Activated T-cell treated with anti-CD3 and anti-CD28 coated beads, Interleukin-2, amount 50 U/mL, for 72 hours (primary cell): ENCODE data around the gene MT1HL1. TPM values are rescaled to one million over a fixed set of nuclear protein-coding genes. Genes with fewer than 3 reads are reported as not detected.

Experiments
- ATAC-seq, 2 donors: fragments of 150-1000 bp; cut with Tn5 transposase; replicated peaks in 1 of 2; 2 replicates each; pipeline ENCODE4 v1.10.0; 2021; ENCODE audit warnings: moderate library complexity in 2 of 2, mild to moderate bottlenecking in 1 of 2
- DNase-seq, 2 donors: peaks; one replicate each; pipeline ENCODE4 v3.0.0; 2021 to 2022; ENCODE audit warnings: mixed read lengths in 1 of 2
- H3K27ac Mint-ChIP-seq: one replicate; pipeline ENCODE4 v1.8.0; 2022; ENCODE audit warnings: mild to moderate bottlenecking, moderate library complexity, mixed read lengths
- H3K27me3 Mint-ChIP-seq: one replicate; pipeline ENCODE4 v1.8.0; 2022; ENCODE audit warnings: low read depth, mixed read lengths
- H3K36me3 Mint-ChIP-seq, 2 donors: one replicate each; pipeline ENCODE4 v1.8.0; 2022; ENCODE audit warnings: mixed read lengths in 2 of 2, mild to moderate bottlenecking in 1 of 2; ENCODE audit not compliant: insufficient read depth in 2 of 2
- H3K4me1 Mint-ChIP-seq: one replicate; pipeline ENCODE4 v1.8.0; 2022; ENCODE audit warnings: low read depth, mixed read lengths
- H3K4me3 Mint-ChIP-seq, 2 donors: one replicate each; pipeline ENCODE4 v1.8.0; 2022; ENCODE audit warnings: mild to moderate bottlenecking in 2 of 2, mixed read lengths in 2 of 2, moderate library complexity in 2 of 2
- H3K9me3 Mint-ChIP-seq, 2 donors: one replicate each; pipeline ENCODE4 v1.8.0; 2022; ENCODE audit warnings: mixed read lengths in 2 of 2
- total RNA-seq, 2 donors: library from RNA; stranded (reverse); gene quantifications; one replicate each; pipeline ENCODE4 v1.2.3, GENCODE V29; 2022

The MT1HL1 gene
- total RNA-seq, 2 donors from 2014 or later = not detected

- ATAC-seq (no peak), DNase-seq (no peak)
- Mint-ChIP-seq H3K4me3 (no peak overlapping the region), H3K9me3 (no peaks in the 10 kb centered on the region), H3K27me3 (peaks cover 13% of the 10 kb centered on the region), H3K36me3 (no peaks in the 10 kb centered on the region), H3K4me1 (no peaks in the 10 kb centered on the region), H3K27ac (no peak overlapping the region)
Observed at GRCh38 chr1:237033804-237034203, 29.6 kb upstream of the MT1HL1 start.

GRCh38 chr1:237033061-237033460 lies 28.8 kb upstream of the MT1HL1 start:
- no peak overlapping the region for H3K4me3 Mint-ChIP-seq
- no peaks in the 10 kb centered on the region for H3K4me1 Mint-ChIP-seq
- DNase-seq = no peak
- no peaks in the 10 kb centered on the region for H3K9me3 Mint-ChIP-seq
- no peak for ATAC-seq
- H3K27ac Mint-ChIP-seq = no peak overlapping the region
- peaks cover 13% of the 10 kb centered on the region for H3K27me3 Mint-ChIP-seq
- H3K36me3 Mint-ChIP-seq = no peaks in the 10 kb centered on the region

GRCh38 chr1:237032029-237032428 lies 27.8 kb upstream of the MT1HL1 start:
- DNase-seq (no peak), ATAC-seq (no peak)
- Mint-ChIP-seq H3K27me3 (peaks cover 13% of the 10 kb centered on the region), H3K4me3 (no peak overlapping the region), H3K9me3 (no peaks in the 10 kb centered on the region), H3K36me3 (no peaks in the 10 kb centered on the region), H3K27ac (no peak overlapping the region), H3K4me1 (no peaks in the 10 kb centered on the region)

DNA sequence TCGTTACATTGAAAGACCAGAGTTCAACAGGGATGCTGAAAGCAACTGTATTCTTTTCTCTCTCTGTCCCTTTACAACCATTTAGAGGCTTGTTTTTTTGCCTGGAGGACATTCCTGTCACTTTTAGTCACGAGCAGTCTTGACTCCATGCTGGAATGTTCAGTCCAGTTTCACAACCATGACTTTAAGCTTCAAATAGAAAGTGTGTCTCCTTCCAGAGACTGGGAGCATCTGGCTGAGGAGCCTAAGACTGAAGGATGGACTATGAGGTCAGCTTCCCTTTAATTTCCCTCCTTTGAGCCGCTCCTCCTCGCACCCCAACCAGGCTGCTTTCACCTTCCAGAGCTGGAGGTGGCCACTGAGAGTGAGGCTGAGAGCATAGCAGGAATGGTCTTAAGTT lies 27.2 kb upstream of the MT1HL1 start:
- H3K36me3 Mint-ChIP-seq = no peaks in the 10 kb centered on the region
- no peak overlapping the region for H3K4me3 Mint-ChIP-seq
- H3K4me1 Mint-ChIP-seq = no peaks in the 10 kb centered on the region
- no peak overlapping the region for H3K27ac Mint-ChIP-seq
- DNase-seq = no peak
- H3K27me3 Mint-ChIP-seq = peaks cover 13% of the 10 kb centered on the region
- no peaks in the 10 kb centered on the region for H3K9me3 Mint-ChIP-seq
- no peak for ATAC-seq

GRCh38 chr1:237029850-237030535 lies 25.8 kb upstream of the MT1HL1 start:
- DNase-seq (no peak), ATAC-seq (no peak)
- Mint-ChIP-seq H3K4me1 (no peaks in the 10 kb centered on the region), H3K27me3 (peaks cover 13% of the 10 kb centered on the region), H3K9me3 (peaks cover 3% of the 10 kb centered on the region in 2 donors), H3K4me3 (no peak overlapping the region), H3K27ac (no peak overlapping the region), H3K36me3 (peaks cover 3 to 5% of the 10 kb centered on the region in 2 donors)

DNA sequence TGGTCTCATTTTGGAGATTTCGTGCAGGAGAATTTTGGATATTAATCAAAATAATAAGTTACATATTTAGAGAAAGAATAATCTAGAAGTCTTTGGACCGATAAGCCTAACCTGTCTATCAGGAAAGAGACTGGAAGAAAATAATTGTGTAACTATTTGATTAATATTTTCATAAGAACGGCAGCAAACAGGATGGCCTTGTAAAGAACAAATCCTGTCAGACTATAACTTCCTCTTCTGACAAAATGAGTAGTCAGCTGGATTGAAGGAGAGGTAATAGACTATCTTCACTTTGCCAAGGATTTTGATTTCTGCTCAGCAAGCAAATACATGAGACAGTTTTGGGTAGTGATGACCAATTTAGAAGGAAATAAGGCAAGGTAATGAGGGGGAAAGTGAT lies 25.0 kb upstream of the MT1HL1 start:
- peaks cover 3 to 5% of the 10 kb centered on the region in 2 donors for H3K36me3 Mint-ChIP-seq
- peaks cover 13% of the 10 kb centered on the region for H3K27me3 Mint-ChIP-seq
- peaks cover 3% of the 10 kb centered on the region in 2 donors for H3K9me3 Mint-ChIP-seq
- H3K27ac Mint-ChIP-seq = no peak overlapping the region
- DNase-seq (no peak), ATAC-seq (no peak)
- no peak overlapping the region for H3K4me3 Mint-ChIP-seq
- no peaks in the 10 kb centered on the region for H3K4me1 Mint-ChIP-seq

DNA sequence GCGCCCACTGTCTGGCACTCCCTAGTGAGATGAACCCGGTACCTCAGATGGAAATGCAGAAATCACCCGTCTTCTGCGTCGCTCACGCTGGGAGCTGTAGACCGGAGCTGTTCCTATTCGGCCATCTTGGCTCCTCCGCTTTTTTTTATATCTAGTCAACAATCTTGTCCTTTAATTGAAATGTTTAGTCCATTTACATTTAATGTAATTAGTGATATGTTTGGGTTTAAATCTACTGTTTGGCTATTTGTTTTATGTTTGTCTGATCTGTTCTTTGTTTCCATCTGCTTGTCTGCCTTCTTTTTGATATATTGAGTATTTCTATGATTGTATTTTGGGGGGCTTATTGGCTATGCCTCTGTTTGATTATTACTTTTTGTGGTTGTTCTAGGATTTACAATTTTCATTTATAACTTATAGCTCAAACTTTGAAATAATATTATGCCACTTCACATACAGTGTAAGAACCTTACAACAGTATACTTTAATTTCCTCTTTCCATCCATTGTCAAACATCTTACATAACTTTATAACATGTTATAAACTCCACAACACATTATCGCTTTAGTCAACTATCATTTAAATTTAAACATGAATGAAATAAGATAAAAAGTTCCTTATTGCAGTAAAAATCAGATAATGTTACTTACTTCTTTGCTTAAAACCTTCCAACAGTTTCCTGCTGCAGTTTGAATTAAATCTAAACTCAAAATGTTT lies 21.3 kb upstream of the MT1HL1 start:
- DNase-seq (no peak), ATAC-seq (no peak)
- Mint-ChIP-seq H3K4me3 (no peak overlapping the region), H3K4me1 (no peaks in the 10 kb centered on the region), H3K27me3 (peaks cover 13% of the 10 kb centered on the region), H3K27ac (no peak overlapping the region), H3K9me3 (peaks cover 3% of the 10 kb centered on the region in 2 donors), H3K36me3 (peaks cover 3 to 5% of the 10 kb centered on the region in 2 donors)

GRCh38 chr1:237018896-237019295 lies 14.7 kb upstream of the MT1HL1 start:
- ATAC-seq (no peak), DNase-seq (no peak)
- Mint-ChIP-seq H3K9me3 (no peaks in the 10 kb centered on the region), H3K27ac (no peak overlapping the region), H3K27me3 (peaks cover 7% of the 10 kb centered on the region), H3K4me1 (no peaks in the 10 kb centered on the region), H3K4me3 (no peak overlapping the region), H3K36me3 (no peaks in the 10 kb centered on the region)

- H3K4me1 Mint-ChIP-seq = no peaks in the 10 kb centered on the region
- H3K27ac Mint-ChIP-seq = no peak overlapping the region
- no peak for ATAC-seq
- no peak overlapping the region for H3K4me3 Mint-ChIP-seq
- H3K9me3 Mint-ChIP-seq = no peaks in the 10 kb centered on the region
- DNase-seq = no peak
- peaks cover 7% of the 10 kb centered on the region for H3K27me3 Mint-ChIP-seq
- H3K36me3 Mint-ChIP-seq = no peaks in the 10 kb centered on the region
Observed at GRCh38 chr1:237016626-237017025, 12.4 kb upstream of the MT1HL1 start.

GRCh38 chr1:237013608-237014007 lies 9.4 kb upstream of the MT1HL1 start:
- no peak for DNase-seq
- no peaks in the 10 kb centered on the region for H3K4me1 Mint-ChIP-seq
- no peaks in the 10 kb centered on the region for H3K36me3 Mint-ChIP-seq
- H3K4me3 Mint-ChIP-seq = no peak overlapping the region
- H3K27ac Mint-ChIP-seq = no peak overlapping the region
- H3K9me3 Mint-ChIP-seq = no peaks in the 10 kb centered on the region
- no peak for ATAC-seq
- H3K27me3 Mint-ChIP-seq = peaks cover 11% of the 10 kb centered on the region

GRCh38 chr1:237012788-237013383 lies 8.6 kb upstream of the MT1HL1 start:
- Mint-ChIP-seq H3K27me3 (peaks cover 6% of the 10 kb centered on the region), H3K9me3 (no peaks in the 10 kb centered on the region), H3K27ac (no peak overlapping the region), H3K36me3 (no peaks in the 10 kb centered on the region), H3K4me1 (no peaks in the 10 kb centered on the region), H3K4me3 (no peak overlapping the region)
- ATAC-seq (no peak), DNase-seq (no peak)

GRCh38 chr1:237012361-237012760 lies 8.1 kb upstream of the MT1HL1 start:
- ATAC-seq (no peak), DNase-seq (no peak)
- H3K9me3 Mint-ChIP-seq = no peaks in the 10 kb centered on the region
- peaks cover 6% of the 10 kb centered on the region for H3K27me3 Mint-ChIP-seq
- H3K4me3 Mint-ChIP-seq = no peak overlapping the region
- no peak overlapping the region for H3K27ac Mint-ChIP-seq
- H3K36me3 Mint-ChIP-seq = no peaks in the 10 kb centered on the region
- H3K4me1 Mint-ChIP-seq = no peaks in the 10 kb centered on the region

DNA sequence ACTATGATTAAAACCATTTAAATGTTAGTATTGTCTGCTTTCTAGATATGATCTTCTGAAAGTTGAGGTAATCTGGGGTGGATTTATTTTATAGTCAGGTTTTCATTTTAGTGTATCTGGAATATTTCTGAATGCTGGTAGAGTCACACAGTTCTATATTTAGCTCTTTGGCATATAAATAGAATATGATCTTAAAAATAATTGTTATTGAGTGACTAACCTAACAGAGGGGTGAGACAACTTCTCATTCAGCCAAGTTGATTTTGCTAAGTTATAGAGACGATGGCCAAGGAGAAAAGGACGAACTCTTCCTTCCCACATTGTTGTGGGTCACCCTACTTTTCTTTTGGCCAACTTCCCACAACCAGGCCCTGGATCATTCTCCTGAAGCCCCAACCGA lies 7.2 kb upstream of the MT1HL1 start:
- no peak overlapping the region for H3K4me3 Mint-ChIP-seq
- ATAC-seq = no peak
- no peak overlapping the region for H3K27ac Mint-ChIP-seq
- H3K4me1 Mint-ChIP-seq = no peaks in the 10 kb centered on the region
- no peaks in the 10 kb centered on the region for H3K36me3 Mint-ChIP-seq
- H3K9me3 Mint-ChIP-seq = no peaks in the 10 kb centered on the region
- H3K27me3 Mint-ChIP-seq = peaks cover 6% of the 10 kb centered on the region
- DNase-seq = no peak
